ENCODE results near the gene GET3.
A peak's percentile ranks its signal among the peaks of the same experiment; 100 is the strongest.
"Not testable (repeated sequence)": the region's sequence is repeated elsewhere in the genome, so short reads cannot be mapped to it uniquely, and the experiment has no call there.

Gene GET3

GRCh38 chr19:12736995-12737834 is at the start of gene GET3:
GET3 (plus strand) TSS chr19:12737497; CDS start chr19:12737506, 9 bp downstream.
- peak; percentile 96 for DNase-seq

- DNase-seq = no peak
Observed at GRCh38 chr19:12689012-12689411, 48.3 kb upstream of the GET3 start.

- DNase-seq = no peak
Observed at GRCh38 chr19:12689581-12690216, 47.6 kb upstream of the GET3 start.

- no peak for DNase-seq
Observed at GRCh38 chr19:12692960-12693359, 44.3 kb upstream of the GET3 start.

GRCh38 chr19:12694641-12695040 is 42.7 kb upstream of the GET3 start:
- no peak for DNase-seq

GRCh38 chr19:12695096-12695495 is 42.2 kb upstream of the GET3 start:
- no peak for DNase-seq

GRCh38 chr19:12695514-12695913 is 41.8 kb upstream of the GET3 start:
- DNase-seq = no peak

GRCh38 chr19:12695997-12696365 is 41.3 kb upstream of the GET3 start:
- DNase-seq = no peak

GRCh38 chr19:12696366-12697335 is 40.6 kb upstream of the GET3 start, which contains the start of gene FBXW9:
FBXW9 (minus strand) TSS chr19:12696631; CDS start chr19:12696581, 50 bp downstream.
- DNase-seq = peak; percentile 98

GRCh38 chr19:12697425-12697824 is 39.9 kb upstream of the GET3 start:
- not testable (repeated sequence) for DNase-seq

GRCh38 chr19:12698138-12698537 is 39.2 kb upstream of the GET3 start:
- no peak for DNase-seq

- DNase-seq = no peak
Observed at GRCh38 chr19:12701596-12702282, 35.6 kb upstream of the GET3 start.

- no peak for DNase-seq
Observed at GRCh38 chr19:12703046-12703445, 34.3 kb upstream of the GET3 start.

- no peak for DNase-seq
Observed at GRCh38 chr19:12705169-12705568, 32.1 kb upstream of the GET3 start.

- DNase-seq = no peak
Observed at GRCh38 chr19:12705654-12706331, 31.5 kb upstream of the GET3 start.

- DNase-seq = no peak
Observed at GRCh38 chr19:12706332-12706718, 31.0 kb upstream of the GET3 start.

GRCh38 chr19:12708641-12709040 is 28.7 kb upstream of the GET3 start:
- no peak for DNase-seq

GRCh38 chr19:12711187-12711586 is 26.1 kb upstream of the GET3 start:
- no peak for DNase-seq

GRCh38 chr19:12712077-12712476 is 25.2 kb upstream of the GET3 start:
- DNase-seq = not testable (repeated sequence)

GRCh38 chr19:12713304-12713703 is 24.0 kb upstream of the GET3 start:
- DNase-seq = not testable (repeated sequence)

GRCh38 chr19:12715102-12715501 is 22.2 kb upstream of the GET3 start:
- no peak for DNase-seq

- DNase-seq = no peak
Observed at GRCh38 chr19:12715929-12716328, 21.4 kb upstream of the GET3 start.

All from femur (tissue), 1 donor.